PC-9 (cell line): ENCODE results near the gene TMEM88. TPM values are rescaled to one million over a fixed set of nuclear protein-coding genes. Genes with fewer than 3 reads are reported as not detected.

Experiments used
- BruUV-seq: library from RNA; stranded (reverse); fragments of 400-500 nt; replicated peaks from 2 replicates; lab custom pipeline; 2021; lab: Mats Ljungman, UMichigan
- CTCF ChIA-PET: fragments of 300-600 bp; sonication (Branson Sonifier 250); formaldehyde crosslinking; loops from one replicate; lab custom pipeline; 2022; ENCODE audit warnings: antibody characterized with exemption; lab: Charles Lee
- POLR2A ChIA-PET: fragments of 300-600 bp; sonication (Branson Sonifier 250); formaldehyde crosslinking; loops from one replicate; lab custom pipeline; 2022; ENCODE audit warnings: antibody characterized with exemption; ENCODE audit not compliant: unreplicated experiment; lab: Charles Lee
- DNase-seq, 2 experiments: peaks; one replicate each; pipeline versions ENCODE4 v3.0.0 to v3.0.0-alpha.2; 2015 to 2022; ENCODE audit warnings: mixed read lengths in 1 of 2
- H2AFZ ChIP-seq: fragments of 200-600 bp; sonication (generic); 2 replicates; pipeline ENCODE4 v1.8.1; 2017; ENCODE audit warnings: antibody characterized with exemption
- H3F3A ChIP-seq: fragments of 200-600 bp; sonication (generic); 2 replicates; pipeline ENCODE4 v1.8.1; 2017; ENCODE audit warnings: antibody characterized with exemption, mild to moderate bottlenecking, low read depth; ENCODE audit not compliant: insufficient read depth
- H3K27ac ChIP-seq: fragments of 200-600 bp; sonication (generic); 2 replicates; pipeline ENCODE4 v1.6.1; 2016; ENCODE audit warnings: mixed run types
- H3K27me3 ChIP-seq: fragments of 200-600 bp; sonication (generic); 2 replicates; pipeline ENCODE4 v1.6.1; 2016; ENCODE audit warnings: low read depth, mixed run types; ENCODE audit not compliant: insufficient read depth
- H3K36me3 ChIP-seq: fragments of 200-600 bp; sonication (generic); 2 replicates; pipeline ENCODE4 v1.6.1; 2016; ENCODE audit warnings: low read depth, mixed run types
- H3K4me1 ChIP-seq: fragments of 200-600 bp; sonication (generic); replicated peaks from 2 replicates; pipeline ENCODE4 v1.6.1; 2016; ENCODE audit warnings: mixed run types; ENCODE audit not compliant: insufficient read depth
- H3K4me2 ChIP-seq: fragments of 200-600 bp; sonication (generic); 2 replicates; pipeline ENCODE4 v1.6.1; 2017; ENCODE audit warnings: mixed run types
- H3K4me3 ChIP-seq: fragments of 200-600 bp; sonication (generic); 2 replicates; pipeline ENCODE4 v1.6.1; 2016; ENCODE audit warnings: mixed run types
- H3K79me2 ChIP-seq: fragments of 200-600 bp; sonication (generic); 2 replicates; pipeline ENCODE4 v1.6.1; 2017; ENCODE audit warnings: low read depth, mixed run types
- H3K9me2 ChIP-seq: fragments of 200-600 bp; sonication (generic); 2 replicates; pipeline ENCODE4 v1.8.1; 2017; ENCODE audit warnings: mild to moderate bottlenecking; ENCODE audit not compliant: insufficient read depth
- H3K9me3 ChIP-seq: fragments of 200-600 bp; sonication (generic); 2 replicates; pipeline ENCODE4 v1.8.1; 2016; ENCODE audit warnings: low read depth; ENCODE audit not compliant: insufficient read depth
- H4K20me1 ChIP-seq: fragments of 200-600 bp; sonication (generic); 2 replicates; pipeline ENCODE4 v1.8.1; 2017; ENCODE audit not compliant: insufficient read depth
- CTCF ChIP-seq: fragments of 200-600 bp; sonication (generic); conservative IDR thresholded peaks from 2 replicates; pipeline ENCODE4 v1.6.1; 2017; ENCODE audit warnings: mixed run types, antibody characterized with exemption, mild to moderate bottlenecking, moderate library complexity
- EZH2 ChIP-seq: fragments of 200-600 bp; sonication (generic); IDR thresholded peaks from 2 replicates; pipeline ENCODE4 v1.8.0; 2017; ENCODE audit warnings: antibody characterized with exemption, low read depth
- intact Hi-C: fragments of 100-400 bp; cut with micrococcal nuclease; formaldehyde crosslinking; loops from one replicate; pipeline ENCODE4 v1.10.0; 2022; ENCODE audit not compliant: unreplicated experiment
- total RNA-seq: library from RNA; stranded (reverse); gene quantifications from 2 replicates; pipeline ENCODE4 v1.2.3, GENCODE V29; 2021

The TMEM88 gene
- total RNA-seq, 1 experiment from 2014 or later: 3.1 TPM

- TF ChIP-seq EZH2 (no peak), CTCF (no peak)
- H3K4me1 ChIP-seq: no peaks in the 10 kb centered on the region
- CTCF ChIA-PET: no interaction called here
- POLR2A ChIA-PET: no interaction called here
- no TSS peak for BruUV-seq
- no peak overlapping the region for H3K4me2 ChIP-seq
- no peaks in the 10 kb centered on the region for H3K27me3 ChIP-seq
- DNase-seq: no peak
- no peaks in the 10 kb centered on the region for H3K9me3 ChIP-seq
- H3K27ac ChIP-seq: no peak overlapping the region
- H3K9me2 ChIP-seq: no peaks in the 10 kb centered on the region
- no peaks in the 10 kb centered on the region for H3K36me3 ChIP-seq
- H3K79me2 ChIP-seq: no peaks in the 10 kb centered on the region
- no peak overlapping the region for H3K4me3 ChIP-seq
- intact Hi-C loops: no loop called here
- no peaks in the 10 kb centered on the region for H3F3A ChIP-seq
- H2AFZ ChIP-seq: no peak overlapping the region
- no peaks in the 10 kb centered on the region for H4K20me1 ChIP-seq
Observed at GRCh38 chr17:7867881-7868329, 13.0 kb downstream of the TMEM88 start.

- no peaks in the 10 kb centered on the region for H4K20me1 ChIP-seq
- H3F3A ChIP-seq: no peaks in the 10 kb centered on the region
- no peaks in the 10 kb centered on the region for H3K4me1 ChIP-seq
- H2AFZ ChIP-seq: no peak overlapping the region
- no TSS peak for BruUV-seq
- H3K36me3 ChIP-seq: no peaks in the 10 kb centered on the region
- H3K27ac ChIP-seq: no peak overlapping the region
- no peak overlapping the region for H3K4me2 ChIP-seq
- POLR2A ChIA-PET: no interaction called here
- no peaks in the 10 kb centered on the region for H3K79me2 ChIP-seq
- TF ChIP-seq CTCF: no peak
- TF ChIP-seq EZH2: no peak
- H3K9me3 ChIP-seq: no peaks in the 10 kb centered on the region
- no peaks in the 10 kb centered on the region for H3K9me2 ChIP-seq
- DNase-seq: no peak
- no peaks in the 10 kb centered on the region for H3K27me3 ChIP-seq
- H3K4me3 ChIP-seq: no peak overlapping the region
- intact Hi-C loops: no loop called here
- CTCF ChIA-PET: interaction anchor here (0.5 kb wide), 1 partner anchor 40 kb away, joined by 3 read pairs; no protein-coding TSS in a partner anchor
Observed at GRCh38 chr17:7873051-7873450, 18.2 kb downstream of the TMEM88 start.

GRCh38 chr17:7875804-7876370 lies 21.0 kb downstream of the TMEM88 start:
- Histone ChIP-seq H3K36me3 (no peaks in the 10 kb centered on the region), H3K4me1 (no peaks in the 10 kb centered on the region), H3K9me2 (no peaks in the 10 kb centered on the region), H3K4me2 (no peak overlapping the region), H3K27me3 (no peaks in the 10 kb centered on the region), H4K20me1 (no peaks in the 10 kb centered on the region), H3K4me3 (no peak overlapping the region), H3K27ac (no peak overlapping the region), H3K9me3 (no peaks in the 10 kb centered on the region), H3F3A (no peaks in the 10 kb centered on the region), H2AFZ (no peak overlapping the region), H3K79me2 (no peaks in the 10 kb centered on the region)
- TF ChIP-seq EZH2 (no peak), CTCF (no peak)
- no TSS peak for BruUV-seq
- intact Hi-C loops: no loop called here
- POLR2A ChIA-PET: no interaction called here
- DNase-seq: no peak
- CTCF ChIA-PET: no interaction called here
